ENCODE results near the gene KLHDC8A.
"Not testable (repeated sequence)": the region's sequence is repeated elsewhere in the genome, so short reads cannot be mapped to it uniquely, and the experiment has no call there.

Gene KLHDC8A

GRCh38 chr1:205356440-205357139, at the start of gene KLHDC8A:
Gene KLHDC8A (minus strand): TSS chr1:205356922. CDS start chr1:205343604, 13,318 bp downstream.
- DNase-seq (ENCODE audit: low read depth), result no peak

- not testable (repeated sequence) for DNase-seq (ENCODE audit: low read depth)
These were observed 49.5 kb upstream of the KLHDC8A start for GRCh38 chr1:205406252-205406651.

GRCh38 chr1:205404484-205404883, 47.8 kb upstream of the KLHDC8A start:
- not testable (repeated sequence) for DNase-seq (ENCODE audit: low read depth)

GRCh38 chr1:205398586-205398985, 41.9 kb upstream of the KLHDC8A start:
- no peak for DNase-seq (ENCODE audit: low read depth)

- no peak for DNase-seq (ENCODE audit: low read depth)
These were observed 40.4 kb upstream of the KLHDC8A start for GRCh38 chr1:205396967-205397616.

GRCh38 chr1:205395616-205396015, 38.9 kb upstream of the KLHDC8A start:
- no peak for DNase-seq (ENCODE audit: low read depth)

- DNase-seq (ENCODE audit: low read depth), result no peak
These were observed 35.9 kb upstream of the KLHDC8A start for GRCh38 chr1:205392650-205393049.

GRCh38 chr1:205391386-205391785, 34.7 kb upstream of the KLHDC8A start:
- no peak for DNase-seq (ENCODE audit: low read depth)

- DNase-seq (ENCODE audit: low read depth), result no peak
These were observed 31.1 kb upstream of the KLHDC8A start for GRCh38 chr1:205387845-205388244.

- not testable (repeated sequence) for DNase-seq (ENCODE audit: low read depth)
These were observed 26.3 kb upstream of the KLHDC8A start for GRCh38 chr1:205382990-205383389.

- no peak for DNase-seq (ENCODE audit: low read depth)
These were observed 25.8 kb upstream of the KLHDC8A start for GRCh38 chr1:205382561-205382960.

- no peak for DNase-seq (ENCODE audit: low read depth)
These were observed 24.6 kb upstream of the KLHDC8A start for GRCh38 chr1:205381305-205381704.

GRCh38 chr1:205380882-205381281, 24.2 kb upstream of the KLHDC8A start:
- DNase-seq (ENCODE audit: low read depth), result no peak

GRCh38 chr1:205379056-205379455, 22.3 kb upstream of the KLHDC8A start:
- no peak for DNase-seq (ENCODE audit: low read depth)

GRCh38 chr1:205377355-205377754, 20.6 kb upstream of the KLHDC8A start:
- no peak for DNase-seq (ENCODE audit: low read depth)

GRCh38 chr1:205376739-205377138, 20.0 kb upstream of the KLHDC8A start:
- DNase-seq (ENCODE audit: low read depth), result no peak

- no peak for DNase-seq (ENCODE audit: low read depth)
These were observed 19.3 kb upstream of the KLHDC8A start for GRCh38 chr1:205375835-205376545.

- DNase-seq (ENCODE audit: low read depth), result no peak
These were observed 17.7 kb upstream of the KLHDC8A start for GRCh38 chr1:205374210-205375078.

- no peak for DNase-seq (ENCODE audit: low read depth)
These were observed 17.1 kb upstream of the KLHDC8A start for GRCh38 chr1:205373798-205374175.

GRCh38 chr1:205373022-205373797, 16.5 kb upstream of the KLHDC8A start:
- no peak for DNase-seq (ENCODE audit: low read depth)
